Neural progenitor cell (in vitro differentiated cells): ENCODE measurements around the gene GPR39.

ENCODE experiments used
- CTCF ChIP-seq: fragments of 200-600 bp; sonication (generic); IDR thresholded peaks from 2 replicates; pipeline ENCODE4 v1.5.1; 2017; ENCODE audit warnings: antibody characterized with exemption, mild to moderate bottlenecking
- EZH2phosphoT487 ChIP-seq: fragments of 200-600 bp; sonication (generic); IDR thresholded peaks from 2 replicates; pipeline ENCODE4 v1.6.1; 2017; ENCODE audit warnings: antibody characterized with exemption

- TF ChIP-seq CTCF (no peak), EZH2phosphoT487 (no peak)
These were observed 172.7 kb downstream of the GPR39 start for GRCh38 chr2:132589111-132589830.
